HG03342 (cell line): ENCODE data around the gene EPN3.

Experiments
- ATAC-seq: cut with Tn5 transposase; IDR thresholded peaks from one replicate; pipeline ENCODE4 v1.9.1; 2021; ENCODE audit warnings: mild to moderate bottlenecking, moderate library complexity; ENCODE audit not compliant: unreplicated experiment

EPN3 gene

DNA sequence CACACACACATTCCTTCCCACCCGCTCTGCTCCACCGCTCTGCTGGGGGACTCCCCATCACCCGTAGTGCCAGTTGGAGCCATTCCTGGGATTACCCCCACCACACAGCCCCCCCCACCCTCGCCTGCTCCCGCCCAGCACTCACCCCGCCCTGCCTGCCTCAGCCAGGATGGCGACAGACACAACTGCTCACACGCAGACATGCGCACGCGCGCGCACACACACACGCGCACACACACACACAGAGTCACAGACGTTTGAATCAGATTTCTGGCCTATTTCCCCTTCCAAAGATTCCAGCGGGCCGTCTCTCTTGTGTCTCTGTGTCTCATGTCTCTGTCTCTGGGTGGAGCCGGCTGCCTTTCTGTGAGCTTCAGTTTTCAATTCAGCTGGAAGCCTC lies 32.4 kb downstream of the EPN3 start:
- ATAC-seq, result no peak

DNA sequence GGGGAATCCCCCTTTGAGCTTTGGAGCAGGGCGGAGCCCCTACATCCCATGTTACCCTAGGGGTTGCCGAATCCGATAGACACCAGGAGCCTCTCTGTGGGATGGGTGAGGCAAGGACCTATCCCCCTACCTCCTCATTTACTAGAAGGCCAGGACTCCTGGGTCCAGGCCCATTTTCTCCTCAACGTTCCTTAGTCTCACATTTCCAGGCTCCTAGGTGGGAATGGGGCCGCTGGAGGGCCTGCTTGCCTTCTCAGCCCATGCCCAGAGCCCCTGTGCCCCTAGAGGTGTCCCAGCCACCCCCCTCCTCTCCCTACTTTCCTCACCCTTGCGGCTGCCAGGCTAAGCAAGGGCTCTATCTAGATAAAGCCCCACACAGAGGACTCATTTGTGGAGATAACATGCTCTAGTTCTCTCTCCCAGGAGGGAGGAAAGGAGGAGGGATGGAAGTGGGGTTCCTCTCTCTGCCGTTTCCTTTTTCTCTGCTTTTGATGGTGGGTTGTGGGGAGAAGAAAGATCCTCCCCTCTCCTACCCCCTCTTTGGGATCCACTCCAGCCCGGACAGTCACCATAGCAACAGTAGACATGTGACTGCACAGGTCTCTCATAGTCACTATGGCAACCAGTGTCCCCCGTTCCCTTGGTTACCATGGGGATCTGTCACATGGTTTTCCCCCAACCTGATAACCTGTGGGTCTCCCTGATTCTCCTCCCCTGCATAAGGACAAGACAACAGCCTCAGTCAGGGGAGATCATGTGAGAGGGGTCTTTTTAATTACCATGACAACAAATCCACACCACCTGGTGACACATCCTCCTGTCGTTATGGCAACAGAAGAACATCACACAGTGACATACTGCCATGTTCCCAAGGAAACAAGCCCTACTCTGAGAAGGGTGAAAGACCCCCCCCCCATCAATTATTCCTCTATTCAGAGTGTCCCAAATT lies 33.1 kb downstream of the EPN3 start:
- ATAC-seq, result no peak

DNA sequence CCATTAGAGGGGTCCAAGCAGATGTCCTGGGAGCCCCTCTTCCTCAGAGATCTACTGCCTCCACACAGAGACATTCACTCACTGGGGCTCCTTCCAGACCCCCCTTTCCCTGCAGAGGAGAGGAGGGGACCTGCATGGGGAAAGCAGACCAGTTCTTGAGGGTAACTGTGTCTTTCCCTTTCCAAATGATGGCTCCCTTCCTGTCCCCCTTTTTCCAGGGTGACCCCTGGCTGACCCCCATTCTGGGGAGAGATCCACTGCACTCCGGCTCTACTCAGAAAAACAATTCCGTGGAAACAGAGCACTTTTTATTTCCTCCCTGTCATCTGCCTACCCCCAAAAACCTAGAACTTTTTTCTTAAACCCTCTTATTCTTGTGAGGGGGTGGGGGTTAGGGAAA lies 34.4 kb downstream of the EPN3 start:
- ATAC-seq, result no peak

DNA sequence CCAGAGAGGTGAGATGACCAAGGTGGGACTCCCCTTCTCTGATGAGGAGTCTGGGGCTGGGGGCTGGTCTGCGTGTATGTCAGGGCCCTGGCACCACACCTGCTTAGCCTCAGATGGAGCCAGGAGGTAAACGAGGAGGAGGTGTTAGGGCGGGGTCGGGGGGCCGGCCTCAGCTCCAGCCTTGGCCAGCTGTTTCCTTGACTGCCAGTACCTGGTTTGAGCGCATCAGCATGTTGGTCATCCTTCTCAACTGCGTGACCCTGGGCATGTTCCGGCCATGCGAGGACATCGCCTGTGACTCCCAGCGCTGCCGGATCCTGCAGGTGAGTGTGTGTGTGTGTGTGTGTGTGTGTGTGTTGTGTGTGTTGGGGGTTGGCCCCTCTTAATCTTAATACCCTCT lies 36.1 kb downstream of the EPN3 start:
- no peak for ATAC-seq

DNA sequence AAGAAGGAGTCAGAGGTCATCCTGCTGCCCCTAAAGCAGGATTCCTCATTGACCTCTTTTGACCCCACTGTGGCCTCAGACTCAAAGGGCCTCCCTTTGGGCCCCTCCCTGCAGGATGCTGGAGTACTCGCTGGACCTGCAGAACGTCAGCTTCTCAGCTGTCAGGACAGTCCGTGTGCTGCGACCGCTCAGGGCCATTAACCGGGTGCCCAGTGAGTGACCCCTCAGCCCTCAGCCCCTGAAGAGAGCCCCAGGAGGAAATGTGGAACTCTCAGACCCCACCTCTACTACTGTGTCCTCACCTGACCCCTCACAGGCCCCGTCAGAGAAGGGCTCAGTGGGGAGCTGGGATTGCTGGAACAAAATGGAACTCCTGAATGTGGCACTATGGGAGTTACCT lies 37.1 kb downstream of the EPN3 start:
- no peak for ATAC-seq

DNA sequence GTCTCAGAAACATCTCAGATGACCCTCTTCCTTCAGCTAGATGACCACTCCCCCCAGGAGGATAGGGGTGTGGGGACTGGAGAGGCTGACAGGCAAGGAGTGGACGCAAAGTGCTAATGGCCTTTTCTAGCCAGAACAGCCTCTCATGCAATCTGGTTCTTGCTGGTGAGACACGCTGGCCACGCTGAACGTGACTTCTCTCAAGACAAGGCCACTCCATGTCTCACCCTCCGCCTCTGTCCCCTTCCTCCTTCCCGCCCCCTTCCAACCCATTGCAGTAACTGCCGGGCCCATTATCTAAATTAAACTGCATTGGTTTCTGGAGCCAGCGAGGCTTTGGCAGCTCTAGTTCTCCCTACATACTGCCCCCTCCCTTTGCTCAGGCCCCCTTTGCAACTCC lies 37.5 kb downstream of the EPN3 start:
- ATAC-seq, result no peak

DNA sequence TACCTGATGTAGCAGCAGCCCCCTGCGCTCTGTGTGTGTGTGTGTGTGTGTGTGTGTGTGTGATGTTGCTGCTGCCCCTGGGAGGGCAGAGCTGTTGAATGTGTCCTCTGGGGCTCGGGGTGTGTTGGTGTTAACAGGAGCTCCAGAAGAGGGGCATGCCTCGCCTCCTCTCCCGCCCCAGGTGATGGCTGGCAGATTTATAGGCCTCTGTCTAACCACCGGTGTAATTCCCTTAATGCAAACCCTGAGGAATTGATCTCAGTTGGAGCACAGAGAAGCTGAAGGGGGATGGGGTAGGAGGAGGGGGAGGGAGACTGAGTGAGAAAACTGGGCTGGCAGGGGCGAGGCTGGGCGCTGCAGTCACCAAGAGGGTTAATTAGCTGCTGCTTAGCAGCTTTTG lies 38.0 kb downstream of the EPN3 start:
- ATAC-seq, result no peak

DNA sequence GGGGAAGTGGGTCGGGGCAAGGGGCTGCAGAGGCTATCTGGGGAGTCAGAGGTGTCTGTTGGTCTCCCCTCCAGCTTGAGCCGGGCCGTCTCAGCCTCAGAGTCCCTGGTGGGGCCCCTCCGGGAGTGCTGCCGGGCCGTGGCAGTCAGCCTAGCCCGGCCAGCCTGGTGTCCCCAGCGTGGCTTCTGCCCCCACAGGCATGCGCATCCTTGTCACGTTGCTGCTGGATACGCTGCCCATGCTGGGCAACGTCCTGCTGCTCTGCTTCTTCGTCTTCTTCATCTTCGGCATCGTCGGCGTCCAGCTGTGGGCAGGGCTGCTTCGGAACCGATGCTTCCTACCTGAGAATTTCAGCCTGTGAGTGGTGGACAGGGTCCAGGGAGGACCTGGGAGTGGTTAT lies 39.1 kb downstream of the EPN3 start:
- ATAC-seq, result no peak

DNA sequence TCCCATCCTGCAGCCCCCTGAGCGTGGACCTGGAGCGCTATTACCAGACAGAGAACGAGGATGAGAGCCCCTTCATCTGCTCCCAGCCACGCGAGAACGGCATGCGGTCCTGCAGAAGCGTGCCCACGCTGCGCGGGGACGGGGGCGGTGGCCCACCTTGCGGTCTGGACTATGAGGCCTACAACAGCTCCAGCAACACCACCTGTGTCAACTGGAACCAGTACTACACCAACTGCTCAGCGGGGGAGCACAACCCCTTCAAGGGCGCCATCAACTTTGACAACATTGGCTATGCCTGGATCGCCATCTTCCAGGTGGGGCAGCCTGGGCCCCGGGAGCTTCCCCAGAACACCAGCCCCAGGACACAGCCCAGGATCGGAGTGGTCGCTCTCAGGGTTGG lies 40.0 kb downstream of the EPN3 start:
- no peak for ATAC-seq

DNA sequence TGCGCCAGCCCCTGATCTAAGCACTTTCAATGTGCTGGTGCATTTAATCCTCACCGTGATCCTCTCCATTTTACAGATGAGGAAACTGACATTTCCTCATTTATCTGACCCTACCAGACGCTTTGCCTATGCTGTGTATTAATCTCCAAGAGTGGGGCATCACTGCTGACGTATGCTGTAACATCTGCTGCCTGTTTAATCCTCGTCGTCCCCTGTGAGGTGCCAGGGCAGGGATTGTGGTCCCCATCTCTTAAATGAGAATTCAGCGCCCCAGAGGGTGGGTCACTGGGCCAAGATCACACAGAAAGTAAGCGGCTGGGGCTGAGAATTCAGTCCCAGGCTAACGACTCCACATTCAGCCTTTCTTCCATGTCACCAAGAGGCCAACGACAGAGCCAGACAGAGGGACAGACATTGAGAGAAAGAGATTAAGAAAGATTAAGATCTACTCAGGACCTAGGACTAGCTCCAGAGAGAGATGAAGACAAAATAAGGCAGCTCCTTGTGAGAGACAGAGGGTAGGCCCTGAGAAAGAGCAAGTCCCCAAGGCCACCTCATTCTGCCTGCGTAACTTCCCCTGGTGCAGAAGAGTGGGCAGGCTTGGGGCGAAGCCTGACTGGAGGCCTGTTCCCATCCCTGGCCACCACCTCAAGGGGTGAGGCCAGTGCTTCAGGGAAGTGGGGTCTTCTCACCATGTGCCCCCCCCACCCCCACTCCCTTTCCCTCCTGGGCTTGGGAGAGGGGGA lies 41.5 kb downstream of the EPN3 start:
- ATAC-seq, result no peak

DNA sequence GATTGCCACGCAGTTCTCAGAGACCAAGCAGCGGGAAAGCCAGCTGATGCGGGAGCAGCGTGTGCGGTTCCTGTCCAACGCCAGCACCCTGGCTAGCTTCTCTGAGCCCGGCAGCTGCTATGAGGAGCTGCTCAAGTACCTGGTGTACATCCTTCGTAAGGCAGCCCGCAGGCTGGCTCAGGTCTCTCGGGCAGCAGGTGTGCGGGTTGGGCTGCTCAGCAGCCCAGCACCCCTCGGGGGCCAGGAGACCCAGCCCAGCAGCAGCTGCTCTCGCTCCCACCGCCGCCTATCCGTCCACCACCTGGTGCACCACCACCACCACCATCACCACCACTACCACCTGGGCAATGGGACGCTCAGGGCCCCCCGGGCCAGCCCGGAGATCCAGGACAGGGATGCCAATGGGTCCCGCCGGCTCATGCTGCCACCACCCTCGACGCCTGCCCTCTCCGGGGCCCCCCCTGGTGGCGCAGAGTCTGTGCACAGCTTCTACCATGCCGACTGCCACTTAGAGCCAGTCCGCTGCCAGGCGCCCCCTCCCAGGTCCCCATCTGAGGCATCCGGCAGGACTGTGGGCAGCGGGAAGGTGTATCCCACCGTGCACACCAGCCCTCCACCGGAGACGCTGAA lies 43.2 kb downstream of the EPN3 start:
- no peak for ATAC-seq

DNA sequence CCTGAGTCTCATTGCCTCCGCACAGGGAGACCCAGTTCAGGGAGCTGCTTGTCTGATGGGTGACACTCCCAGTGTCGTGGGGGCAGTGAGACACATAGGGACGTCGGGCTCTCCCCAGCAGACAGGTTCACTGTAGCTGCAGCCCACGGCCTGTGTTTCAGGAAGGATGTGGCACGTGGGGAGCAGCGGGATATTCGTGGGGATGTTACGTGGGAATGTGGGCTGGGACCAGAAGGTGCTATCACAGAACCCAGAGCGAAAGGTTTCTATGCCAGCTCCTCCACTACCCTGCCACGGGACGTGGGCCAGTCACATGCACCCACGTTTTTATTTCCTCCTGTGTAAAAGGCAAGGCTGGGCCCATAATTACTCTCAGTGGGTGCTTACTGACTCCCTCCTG lies 44.3 kb downstream of the EPN3 start:
- ATAC-seq, result no peak

DNA sequence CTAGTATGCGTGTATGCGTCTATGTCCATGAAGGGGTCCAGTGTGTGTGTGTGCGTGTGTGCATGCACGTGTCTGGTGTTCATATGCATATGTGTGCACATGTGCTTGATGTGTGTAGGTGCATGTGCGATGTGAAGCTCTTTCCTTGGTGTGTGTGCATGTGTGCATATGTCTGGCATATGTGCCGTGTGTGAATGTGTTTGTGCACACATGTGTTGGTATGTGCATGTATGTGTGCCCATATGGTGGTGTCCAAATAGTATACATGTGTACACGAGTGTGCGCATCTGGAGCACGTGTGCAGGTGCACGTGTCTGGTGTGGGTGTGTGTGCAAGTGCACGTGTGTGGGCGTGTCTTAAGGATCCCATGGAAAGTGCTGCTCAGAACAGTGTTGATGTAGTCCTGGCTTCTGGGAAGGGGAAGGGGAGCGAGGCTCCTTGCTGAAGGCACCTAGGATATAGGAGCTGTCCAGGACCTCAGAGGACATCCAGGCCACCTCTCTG lies 45.0 kb downstream of the EPN3 start:
- ATAC-seq, result no peak

DNA sequence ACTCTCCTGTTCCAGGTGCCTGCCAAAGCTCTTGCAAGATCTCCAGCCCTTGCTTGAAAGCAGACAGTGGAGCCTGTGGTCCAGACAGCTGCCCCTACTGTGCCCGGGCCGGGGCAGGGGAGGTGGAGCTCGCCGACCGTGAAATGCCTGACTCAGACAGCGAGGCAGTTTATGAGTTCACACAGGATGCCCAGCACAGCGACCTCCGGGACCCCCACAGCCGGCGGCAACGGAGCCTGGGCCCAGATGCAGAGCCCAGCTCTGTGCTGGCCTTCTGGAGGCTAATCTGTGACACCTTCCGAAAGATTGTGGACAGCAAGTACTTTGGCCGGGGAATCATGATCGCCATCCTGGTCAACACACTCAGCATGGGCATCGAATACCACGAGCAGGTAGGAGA lies 45.6 kb downstream of the EPN3 start:
- ATAC-seq, result no peak

DNA sequence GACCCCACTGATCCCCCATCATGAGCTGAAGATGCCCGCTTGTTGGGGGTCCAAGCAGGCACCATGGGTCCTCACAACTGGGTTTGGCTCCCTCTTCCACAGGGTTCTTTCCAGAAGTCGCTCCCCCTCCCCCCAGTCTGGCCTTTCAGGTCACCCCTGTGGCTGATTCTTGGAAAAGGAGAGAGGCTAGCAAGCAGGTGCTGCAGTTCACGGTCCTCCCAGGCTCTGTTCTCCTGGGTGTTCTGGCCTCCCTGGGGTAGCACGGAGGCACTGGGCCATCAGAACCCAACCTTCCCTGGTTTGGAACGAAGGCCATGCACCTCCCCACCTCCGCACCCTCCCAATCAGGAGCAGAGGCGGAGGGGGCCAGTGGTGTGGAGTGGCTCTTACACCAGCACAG lies 46.9 kb downstream of the EPN3 start:
- no peak for ATAC-seq

DNA sequence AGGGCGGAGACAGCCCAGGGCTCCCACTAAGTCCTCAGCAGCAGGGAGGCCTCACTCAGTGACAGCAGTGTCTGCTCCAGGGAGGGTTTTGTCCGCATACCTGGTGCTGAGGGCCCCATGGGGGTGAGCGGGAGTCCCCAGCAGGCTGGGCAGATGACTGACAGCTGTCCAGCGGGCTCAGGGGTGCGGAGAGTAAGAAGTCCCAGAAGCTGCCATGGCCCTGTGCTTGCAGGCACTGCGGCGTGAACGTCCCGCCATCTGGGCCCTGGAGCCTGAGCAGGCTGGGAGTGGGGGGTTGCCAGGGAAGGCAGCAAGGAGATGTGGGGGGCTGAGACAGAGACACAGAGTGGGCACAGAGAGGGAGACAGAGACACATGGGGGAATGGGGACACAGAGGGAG lies 48.1 kb downstream of the EPN3 start:
- no peak for ATAC-seq

DNA sequence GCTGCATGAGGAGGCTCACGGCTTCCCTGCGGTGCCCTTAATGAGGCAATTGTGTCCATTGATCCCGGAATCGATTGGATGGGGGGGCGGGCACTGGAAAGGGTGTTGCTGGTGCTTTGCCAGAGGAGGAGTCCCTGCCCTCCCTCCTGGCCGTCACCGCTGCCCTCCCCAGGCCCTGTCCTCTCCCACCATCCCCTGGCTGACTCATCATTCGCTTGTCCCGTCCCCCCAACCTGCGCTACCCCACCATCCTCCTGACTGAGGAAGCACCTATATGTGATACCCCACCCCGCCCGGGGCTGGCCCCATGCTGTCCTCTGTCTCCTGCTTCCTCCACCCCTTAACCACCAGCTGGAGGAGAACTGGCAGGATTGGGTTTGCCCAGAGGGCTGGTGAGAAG lies 48.8 kb downstream of the EPN3 start:
- ATAC-seq, result no peak

DNA sequence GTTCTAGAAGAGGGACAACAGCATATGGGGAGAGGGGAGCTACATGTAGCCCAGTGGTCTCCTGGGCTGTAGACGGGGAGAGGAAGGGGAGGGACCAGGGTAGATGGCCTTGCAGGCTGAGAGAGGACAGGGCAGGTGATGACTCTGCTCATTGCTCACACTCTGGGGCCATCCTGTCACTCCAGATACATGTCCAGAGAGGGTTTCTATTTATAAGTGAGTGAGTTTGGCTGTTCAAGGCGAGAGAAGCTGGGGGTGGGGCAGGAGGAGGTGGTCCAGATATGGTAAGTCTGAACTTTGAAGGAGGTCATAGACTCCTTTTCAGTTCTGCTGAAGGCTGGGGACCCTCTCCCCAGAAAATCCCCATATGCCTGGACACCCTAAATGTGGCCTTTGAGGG lies 50.2 kb downstream of the EPN3 start:
- ATAC-seq, result no peak

DNA sequence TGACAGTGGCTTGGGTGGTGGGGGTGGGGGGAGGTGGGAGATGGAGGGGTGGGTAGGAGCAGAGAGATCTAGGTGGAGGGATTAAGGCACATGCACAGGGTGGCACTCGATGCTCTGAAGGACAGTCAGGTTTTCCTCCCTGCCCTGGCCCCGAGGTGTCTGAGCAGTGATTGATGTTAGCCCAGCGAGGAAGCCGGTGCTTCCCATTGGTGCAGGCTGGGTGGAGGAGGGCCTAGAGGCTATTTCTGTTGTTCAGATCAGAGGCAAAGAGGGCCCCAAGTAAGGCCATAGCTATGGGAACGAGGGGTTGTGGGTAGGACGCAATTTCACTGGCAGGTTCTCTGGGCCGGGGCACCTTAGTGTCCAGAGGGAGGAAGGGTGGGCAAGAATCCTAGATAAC lies 51.1 kb downstream of the EPN3 start:
- ATAC-seq, result no peak

DNA sequence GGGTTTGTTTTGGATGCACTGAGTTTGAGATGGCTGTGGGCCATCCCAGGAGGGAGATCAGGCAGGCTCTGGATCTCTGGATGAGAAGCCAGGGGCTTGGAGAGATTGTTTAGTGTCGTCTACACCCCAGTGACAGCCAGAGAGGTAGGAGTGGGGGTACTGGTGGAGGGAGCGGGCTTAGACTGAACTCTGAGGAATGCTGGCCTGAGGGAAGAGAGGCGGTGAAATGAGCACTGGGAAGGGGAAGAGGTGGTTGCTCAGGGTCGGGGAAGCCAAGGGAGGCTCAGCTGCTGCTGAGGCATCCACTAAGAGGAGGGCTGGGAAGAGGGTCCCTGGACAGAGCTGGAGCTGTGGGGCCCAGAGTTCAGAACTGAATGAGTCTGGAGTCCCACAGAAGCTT lies 51.6 kb downstream of the EPN3 start:
- ATAC-seq, result no peak

DNA sequence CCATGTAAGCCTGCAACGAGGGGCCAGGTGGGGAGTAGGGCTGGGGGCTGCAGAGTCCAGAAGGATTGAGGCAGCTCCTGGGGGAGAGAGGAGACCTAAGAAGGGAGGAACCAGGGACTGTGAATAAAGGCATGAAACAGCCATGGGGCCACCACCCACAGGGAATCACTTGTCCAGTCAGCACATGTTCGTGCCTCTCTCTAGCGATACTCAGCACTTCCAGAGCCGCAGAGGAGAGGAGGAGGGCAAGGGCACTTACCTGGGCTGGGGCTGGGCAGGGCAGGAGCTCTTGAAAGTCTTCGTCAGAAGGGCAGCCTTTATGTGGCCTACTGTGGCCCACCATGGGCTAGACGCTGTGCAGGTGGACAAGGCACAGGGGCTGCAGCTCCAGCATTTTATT lies 52.2 kb downstream of the EPN3 start:
- no peak for ATAC-seq

DNA sequence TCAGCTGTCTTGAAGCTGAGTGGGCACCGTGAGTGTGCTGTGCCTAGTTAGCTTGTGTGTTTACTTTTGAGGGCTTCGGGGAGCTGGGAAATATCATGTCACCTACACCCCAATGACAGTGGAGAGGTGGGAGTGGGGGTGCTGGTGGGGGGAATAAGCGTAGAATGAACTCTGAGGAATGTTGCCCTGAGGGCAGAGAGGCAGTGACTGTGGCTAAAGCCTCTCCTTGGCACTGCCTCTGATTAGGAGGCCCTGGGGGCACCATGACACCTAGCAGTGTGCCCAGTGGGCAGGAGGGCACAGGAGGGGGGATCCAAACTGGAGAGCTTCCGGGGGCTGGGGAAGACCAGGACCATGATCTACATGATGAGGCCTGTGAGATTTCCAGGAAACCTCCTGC lies 52.8 kb downstream of the EPN3 start:
- no peak for ATAC-seq
